IMR-90 (cell line): ENCODE data around the gene MPPED2.

Experiments used
- CTCF ChIP-seq: conservative IDR thresholded peaks from 2 replicates; pipeline ENCODE4 v1.5.1; 2012; ENCODE audit warnings: mild to moderate bottlenecking, low read depth, low read length, improper control_type of control experiment
- MAFK ChIP-seq: IDR thresholded peaks from 2 replicates; pipeline ENCODE4 v1.6.1; 2012; ENCODE audit warnings: low read depth, low read length, improper control_type of control experiment
- POLR2A ChIP-seq: IDR thresholded peaks from 2 replicates; pipeline ENCODE4 v1.6.1; 2012; ENCODE audit warnings: mild to moderate bottlenecking, low read depth, low read length
- RAD21 ChIP-seq: IDR thresholded peaks from 2 replicates; pipeline ENCODE4 v1.6.1; 2012; ENCODE audit warnings: low read length, improper control_type of control experiment

GRCh38 chr11:30432178-30432577 lies 154.0 kb downstream of the MPPED2 start:
- no peak for TF ChIP-seq CTCF
- TF ChIP-seq MAFK, result no peak
- no peak for TF ChIP-seq RAD21
- TF ChIP-seq POLR2A, result no peak
